Smooth muscle cell (in vitro differentiated cells): ENCODE measurements around the gene COL23A1. TPM values are rescaled to one million over a fixed set of nuclear protein-coding genes. Genes with fewer than 3 reads are reported as not detected.

Experiments used
- DNase-seq: peaks from one replicate; lab custom pipeline; 2025; ENCODE audit not compliant: unreplicated experiment; lab: John Stamatoyannopoulos, UW
- H2AFZ ChIP-seq: fragments of 200-600 bp; sonication (generic); 2 replicates; pipeline ENCODE4 v1.6.0; 2016; ENCODE audit warnings: antibody characterized with exemption, low read depth, mild to moderate bottlenecking
- H3F3A ChIP-seq: fragments of 200-600 bp; sonication (generic); 2 replicates; pipeline ENCODE4 v1.6.0; 2017; ENCODE audit warnings: antibody characterized with exemption, low read depth
- H3K27ac ChIP-seq: fragments of 200-600 bp; sonication (generic); 2 replicates; pipeline ENCODE4 v1.5.1; 2016; ENCODE audit warnings: low read depth, mild to moderate bottlenecking
- H3K27me3 ChIP-seq: fragments of 200-600 bp; sonication (generic); 2 replicates; pipeline ENCODE4 v1.6.1; 2016; ENCODE audit warnings: low read depth, mild to moderate bottlenecking
- H3K36me3 ChIP-seq: fragments of 200-600 bp; sonication (generic); 2 replicates; pipeline ENCODE4 v1.5.1; 2016; ENCODE audit warnings: low read depth
- H3K4me1 ChIP-seq: fragments of 200-600 bp; sonication (generic); 2 replicates; pipeline ENCODE4 v1.5.1; 2016; ENCODE audit warnings: low read depth
- H3K4me2 ChIP-seq: fragments of 200-600 bp; sonication (generic); 2 replicates; pipeline ENCODE4 v1.6.0; 2016; ENCODE audit warnings: mild to moderate bottlenecking
- H3K4me3 ChIP-seq: fragments of 200-600 bp; sonication (generic); 2 replicates; pipeline ENCODE4 v1.5.1; 2016; ENCODE audit warnings: mild to moderate bottlenecking
- H3K79me2 ChIP-seq: fragments of 200-600 bp; sonication (generic); 2 replicates; pipeline ENCODE4 v1.6.0; 2016; ENCODE audit warnings: low read depth, mild to moderate bottlenecking
- H3K9ac ChIP-seq: fragments of 200-600 bp; sonication (generic); 2 replicates; pipeline ENCODE4 v1.6.0; 2016; ENCODE audit warnings: low read depth
- H3K9me3 ChIP-seq: fragments of 200-600 bp; sonication (generic); replicated peaks from 2 replicates; pipeline ENCODE4 v1.5.1; 2016; ENCODE audit warnings: low read depth
- H4K20me1 ChIP-seq: fragments of 200-600 bp; sonication (generic); 2 replicates; pipeline ENCODE4 v1.6.0; 2016; ENCODE audit warnings: low read depth
- CTCF ChIP-seq: fragments of 200-600 bp; sonication (generic); IDR thresholded peaks from 2 replicates; pipeline ENCODE4 v1.5.1; 2017; ENCODE audit warnings: borderline replicate concordance, mild to moderate bottlenecking, antibody characterized with exemption; ENCODE audit not compliant: insufficient read depth, poor library complexity, severe bottlenecking
- WGBS: methylation state at CpG from one replicate; pipeline ENCODE4 v1.1.7; 2016; ENCODE audit warnings: low lambda C conversion rate; 5-methylcytosine and 5-hydroxymethylcytosine counted together
- polyA plus RNA-seq: library from polyadenylated mRNA; unstranded; fragments of >200 nt; fragmentation: Nextera tagmentation; extraction: Ambion mirVana; gene quantifications from 2 replicates; pipeline ENCODE4 v1.2.1, GENCODE V29; 2016
- total RNA-seq: library from RNA; depleted of rRNA; stranded (reverse); fragments of >200 nt; gene quantifications from 2 replicates; pipeline ENCODE4 v1.2.3, GENCODE V29; 2014

The COL23A1 gene
- total and polyA plus RNA-seq, 2 experiments from 2014 or later, result 5.3 to 27.4 TPM

GRCh38 chr5:178221282-178221681 lies 368.9 kb downstream of the COL23A1 start:
- no peak overlapping the region for H2AFZ ChIP-seq
- H3K9ac ChIP-seq, result no peak overlapping the region
- no peaks in the 10 kb centered on the region for H3K27me3 ChIP-seq
- H3K4me1 ChIP-seq, result no peaks in the 10 kb centered on the region
- TF ChIP-seq CTCF, result no peak
- no peaks in the 10 kb centered on the region for H3K36me3 ChIP-seq
- H3K9me3 ChIP-seq, result no peaks in the 10 kb centered on the region
- 91% methylated on average over 3 of the region's 3 CpGs for WGBS
- H3K27ac ChIP-seq, result no peak overlapping the region
- H3F3A ChIP-seq, result peaks cover 8% of the 10 kb centered on the region
- peaks cover 35% of the 10 kb centered on the region for H4K20me1 ChIP-seq
- no peak overlapping the region for H3K4me2 ChIP-seq
- H3K4me3 ChIP-seq, result no peak overlapping the region
- no peaks in the 10 kb centered on the region for H3K79me2 ChIP-seq
- DNase-seq, result no peak

GRCh38 chr5:178218827-178219226 lies 371.4 kb downstream of the COL23A1 start:
- H3K36me3 ChIP-seq, result peaks cover 6% of the 10 kb centered on the region

GRCh38 chr5:178218237-178218776 lies 371.9 kb downstream of the COL23A1 start:
- 76% methylated on average over 5 of the region's 5 CpGs for WGBS
- DNase-seq, result no peak

More at GRCh38 chr5:178218827-178219226, 371.4 kb downstream of the COL23A1 start:
- no peak for DNase-seq
- Histone ChIP-seq H3K27ac (no peak overlapping the region), H3K9ac (no peak overlapping the region), H4K20me1 (peaks cover 54% of the 10 kb centered on the region), H3K9me3 (no peaks in the 10 kb centered on the region), H3F3A (peaks cover 8% of the 10 kb centered on the region), H3K4me3 (no peak overlapping the region), H3K4me2 (no peak overlapping the region), H3K27me3 (no peaks in the 10 kb centered on the region), H3K79me2 (no peaks in the 10 kb centered on the region), H2AFZ (no peak overlapping the region), H3K4me1 (no peaks in the 10 kb centered on the region)
- whole genome bisulfite sequencing, result 98% methylated on average over 3 of the region's 3 CpGs
- TF ChIP-seq CTCF, result no peak

More at GRCh38 chr5:178218237-178218776, 371.9 kb downstream of the COL23A1 start:
- no peaks in the 10 kb centered on the region for H3K27me3 ChIP-seq
- no peaks in the 10 kb centered on the region for H3K9me3 ChIP-seq
- H3K4me1 ChIP-seq, result no peaks in the 10 kb centered on the region
- no peak overlapping the region for H2AFZ ChIP-seq
- no peaks in the 10 kb centered on the region for H3K79me2 ChIP-seq
- H3F3A ChIP-seq, result peaks cover 8% of the 10 kb centered on the region
- no peak overlapping the region for H3K4me3 ChIP-seq
- H3K9ac ChIP-seq, result no peak overlapping the region
- H3K4me2 ChIP-seq, result no peak overlapping the region
- peaks cover 59% of the 10 kb centered on the region for H4K20me1 ChIP-seq
- no peak overlapping the region for H3K27ac ChIP-seq
- no peak for TF ChIP-seq CTCF
- H3K36me3 ChIP-seq, result peaks cover 6% of the 10 kb centered on the region
